HEK293 (cell line): ENCODE results near the gene ARID3A.

Experiments used
- CTCF ChIP-seq: fragments of 450-650 bp; formaldehyde crosslinking; IDR thresholded peaks from 2 replicates; pipeline ENCODE4 v1.5.1; 2016; ENCODE audit warnings: missing biosample characterization, missing genetic modification characterization
- ZNF133 ChIP-seq: fragments of 450-650 bp; formaldehyde crosslinking; IDR thresholded peaks from 2 replicates; pipeline ENCODE4 v1.5.1; 2016; ENCODE audit warnings: missing biosample characterization, missing genetic modification characterization
- ZNF239 ChIP-seq: fragments of 450-650 bp; formaldehyde crosslinking; IDR thresholded peaks from 2 replicates; pipeline ENCODE4 v1.5.1; 2016; ENCODE audit warnings: missing biosample characterization, missing genetic modification characterization
- ZNF274 ChIP-seq, 2 experiments: fragments of 200-500 bp in 1 of 2; fragments of 450-650 bp in 1 of 2; sonication (Bioruptor generic) in 1 of 2; formaldehyde crosslinking in 1 of 2; IDR thresholded peaks; 2 replicates each; pipeline versions ENCODE4 v1.5.1 to v1.6.1; 2014 to 2016; ENCODE audit warnings: borderline replicate concordance in 1 of 2, inconsistent platforms in 1 of 2, low read length in 1 of 2, missing biosample characterization in 1 of 2, missing genetic modification characterization in 1 of 2
- ZNF629 ChIP-seq: fragments of 450-650 bp; formaldehyde crosslinking; IDR thresholded peaks from 2 replicates; pipeline ENCODE4 v1.5.1; 2017; ENCODE audit warnings: missing biosample characterization, missing genetic modification characterization
- ZNF777 ChIP-seq: fragments of 450-650 bp; formaldehyde crosslinking; IDR thresholded peaks from 2 replicates; pipeline ENCODE4 v1.5.1; 2017; ENCODE audit warnings: missing biosample characterization, missing genetic modification characterization, borderline replicate concordance
- ZSCAN18 ChIP-seq: fragments of 450-650 bp; formaldehyde crosslinking; IDR thresholded peaks from 2 replicates; pipeline ENCODE4 v1.5.1; 2016; ENCODE audit warnings: missing biosample characterization, missing genetic modification characterization

- TF ChIP-seq CTCF (tag by site-specific recombination) (no peak), ZNF629 (no peak; the same call in 1 of the 2 replicates), ZNF239 (no peak), ZNF777 (tag by site-specific recombination) (no peak), ZSCAN18 (no peak), ZNF274 (IDR thresholded peaks at IDR 0.05; ENCODE audit: low read length) (no peak), ZNF274 (tag by site-specific recombination; IDR thresholded peaks at IDR 0.05; ENCODE audit: borderline replicate concordance) (no peak), ZNF133 (no peak)
Measured at GRCh38 chr19:1017115-1017905, 91.5 kb downstream of the ARID3A start.
